GM10266 (cell line): ENCODE results near the gene HAUS7.

Source experiments
- DNase-seq: peaks from one replicate; pipeline ENCODE4 v3.0.0; 2012; ENCODE audit errors: extremely low spot score
- CTCF ChIP-seq: IDR thresholded peaks from 2 replicates; pipeline ENCODE4 v1.5.1; 2012; ENCODE audit warnings: mild to moderate bottlenecking, low read depth; ENCODE audit not compliant: control insufficient read depth, insufficient read depth; ENCODE audit errors: missing control alignments

The HAUS7 gene

GRCh38 chrX:153493085-153493484 lies 22.7 kb upstream of the HAUS7 start:
- TF ChIP-seq CTCF = no peak
- no peak for DNase-seq

GRCh38 chrX:153492543-153492942 lies 22.2 kb upstream of the HAUS7 start:
- DNase-seq = no peak
- no peak for TF ChIP-seq CTCF

- TF ChIP-seq CTCF = no peak
- DNase-seq = no peak
These were observed 21.5 kb upstream of the HAUS7 start for GRCh38 chrX:153491918-153492317.

GRCh38 chrX:153491351-153491914 lies 21.1 kb upstream of the HAUS7 start:
- TF ChIP-seq CTCF = no peak
- no peak for DNase-seq

GRCh38 chrX:153490217-153490930 lies 20.0 kb upstream of the HAUS7 start:
- no peak for TF ChIP-seq CTCF
- no peak for DNase-seq

- DNase-seq = no peak
- no peak for TF ChIP-seq CTCF
These were observed 18.0 kb upstream of the HAUS7 start for GRCh38 chrX:153488231-153488914.

GRCh38 chrX:153487590-153488071 lies 17.3 kb upstream of the HAUS7 start:
- no peak for DNase-seq
- TF ChIP-seq CTCF = no peak
